HL-60/S4 (cell line): ENCODE data around the gene SDC1.

Source experiments
- in situ Hi-C: fragments of 300-500 bp; cut with MboI; formaldehyde crosslinking; loops from 2 replicates; pipeline ENCODE4 v1.14.3; 2022; ENCODE audit warnings: low sequenced_read_pairs

SDC1 gene

DNA sequence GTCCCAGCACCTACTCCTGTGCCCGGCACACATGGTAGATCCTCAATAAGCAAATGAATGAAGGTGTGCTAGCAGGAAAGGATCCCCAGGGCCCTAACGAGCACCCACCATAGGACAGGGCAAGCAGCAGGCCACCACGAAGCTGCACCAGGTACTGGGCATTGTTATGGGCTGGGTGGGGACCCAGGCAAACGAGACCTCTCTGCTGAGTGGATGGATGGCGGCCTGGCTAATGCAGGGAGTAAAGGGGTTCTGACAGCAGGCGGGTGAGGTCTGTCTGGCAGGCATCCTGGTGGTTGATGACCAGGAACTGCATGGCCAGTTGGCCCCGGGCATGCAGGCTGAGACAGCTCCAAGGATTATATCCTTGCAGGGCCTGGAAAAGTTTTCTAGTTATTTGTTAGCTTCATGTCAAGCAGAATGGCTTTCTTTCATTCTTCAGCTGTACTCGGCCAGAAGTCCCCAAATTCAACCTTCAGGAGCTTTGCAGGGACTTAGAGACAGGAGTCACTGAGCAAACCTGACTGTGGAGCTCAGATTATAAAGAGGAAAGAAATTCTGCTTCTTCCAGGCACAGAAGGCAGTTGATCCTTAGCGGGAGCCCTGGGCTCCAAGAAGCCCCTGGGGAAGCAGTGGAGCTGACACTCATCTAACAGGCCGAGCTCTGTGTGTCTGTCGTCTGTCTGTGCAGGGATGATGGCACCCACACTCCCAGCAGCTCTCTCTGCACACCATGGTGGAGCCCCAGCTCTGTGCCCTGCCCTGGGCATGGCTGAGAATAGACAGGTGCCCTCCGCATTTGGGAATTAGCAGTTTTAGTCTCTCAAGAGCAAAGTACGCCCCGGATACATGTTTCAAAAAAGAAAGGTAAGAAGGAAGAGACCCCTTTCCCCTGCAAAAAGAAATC lies 51.2 kb downstream of the SDC1 start:
- in situ Hi-C loops = no loop called here

DNA sequence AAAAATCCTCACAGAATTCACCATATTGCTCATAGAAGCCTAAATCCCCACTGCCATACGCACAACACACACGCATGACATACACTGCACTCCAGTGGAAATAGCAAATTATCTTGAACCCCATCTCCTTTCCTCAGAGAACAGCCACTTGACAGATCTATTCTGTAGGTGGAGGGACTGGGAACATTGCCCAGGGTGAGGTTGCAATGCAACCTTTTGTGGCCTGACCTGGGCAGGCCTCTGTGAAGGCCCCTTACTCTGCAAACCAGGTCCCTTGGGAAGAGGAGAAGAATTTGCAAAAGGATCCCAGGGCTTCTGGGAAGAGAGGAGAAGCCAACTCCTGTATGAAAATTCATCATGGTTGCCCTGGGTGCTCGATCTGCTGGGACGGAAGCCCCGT lies 51.9 kb downstream of the SDC1 start:
- in situ Hi-C loops = no loop called here

DNA sequence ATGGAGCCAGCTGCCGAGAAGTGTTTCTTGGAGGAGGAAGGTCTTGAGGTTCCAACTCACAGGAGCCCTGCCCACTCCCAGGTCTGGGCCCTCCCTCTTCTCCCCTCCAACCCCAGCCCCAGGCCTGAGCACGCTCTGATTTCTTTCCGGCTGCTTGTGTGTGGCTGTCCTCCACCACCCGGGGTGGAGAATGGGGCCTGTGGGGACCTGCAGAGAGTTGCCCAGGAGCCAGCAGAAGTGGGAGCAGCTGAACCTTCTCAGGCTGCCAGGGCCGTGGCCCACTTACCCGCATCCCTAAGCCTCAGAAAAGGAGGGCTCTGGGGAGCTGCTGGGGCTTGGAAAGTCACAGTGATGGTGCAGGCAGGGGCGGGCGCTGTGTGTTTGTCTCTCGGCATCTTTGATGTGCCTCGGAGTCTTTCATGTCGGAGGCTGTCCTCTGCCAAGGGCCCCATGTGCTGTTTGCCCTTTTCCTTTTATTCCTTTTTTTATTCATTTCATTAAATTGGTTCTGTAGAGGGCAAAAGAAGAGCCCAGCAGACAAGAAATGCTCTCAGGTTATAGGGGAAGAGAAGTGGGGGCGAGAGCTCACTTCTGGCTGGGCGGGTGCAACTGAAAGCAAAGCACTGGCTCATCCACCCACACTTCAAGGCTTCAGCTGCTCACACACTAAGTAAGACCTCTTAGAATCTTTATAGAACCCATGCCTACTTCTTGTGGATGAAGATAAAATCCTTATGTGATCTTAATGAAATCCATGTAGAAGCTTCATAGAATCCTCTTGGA lies 52.5 kb downstream of the SDC1 start:
- in situ Hi-C loops = no loop called here

DNA sequence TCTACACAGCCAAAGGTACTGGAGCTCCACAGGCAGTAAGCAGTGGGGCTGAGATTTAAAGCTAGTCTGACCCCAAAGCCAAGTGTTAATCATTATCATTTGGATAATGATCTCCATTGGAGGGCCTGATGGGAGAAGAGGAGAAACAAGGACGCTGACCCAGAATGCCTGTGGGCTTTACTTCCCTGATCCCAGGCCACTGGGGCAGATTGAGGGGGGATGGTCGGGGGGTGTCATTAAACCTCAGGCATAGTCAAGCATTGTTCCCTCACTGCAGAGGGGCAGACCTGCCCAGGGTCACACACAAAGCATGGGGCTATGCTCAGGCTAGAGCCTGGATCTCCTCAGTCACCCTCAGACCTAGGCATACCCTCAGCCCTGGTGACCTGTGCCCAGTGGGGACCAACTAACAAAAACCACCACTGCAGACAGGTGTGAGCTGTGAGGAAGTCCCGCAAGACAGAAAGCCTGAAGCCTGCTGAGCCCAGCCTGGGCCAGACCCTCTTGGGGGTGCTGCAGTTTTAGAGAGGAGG lies 53.4 kb downstream of the SDC1 start:
- in situ Hi-C loops = no loop called here

- in situ Hi-C loops = no loop called here
Measured at GRCh38 chr2:20170704-20171250, 54.2 kb downstream of the SDC1 start.

- in situ Hi-C loops = no loop called here
Measured at GRCh38 chr2:20169796-20170703, 54.9 kb downstream of the SDC1 start.

GRCh38 chr2:20168727-20169696 lies 55.9 kb downstream of the SDC1 start:
- in situ Hi-C loops = no loop called here

DNA sequence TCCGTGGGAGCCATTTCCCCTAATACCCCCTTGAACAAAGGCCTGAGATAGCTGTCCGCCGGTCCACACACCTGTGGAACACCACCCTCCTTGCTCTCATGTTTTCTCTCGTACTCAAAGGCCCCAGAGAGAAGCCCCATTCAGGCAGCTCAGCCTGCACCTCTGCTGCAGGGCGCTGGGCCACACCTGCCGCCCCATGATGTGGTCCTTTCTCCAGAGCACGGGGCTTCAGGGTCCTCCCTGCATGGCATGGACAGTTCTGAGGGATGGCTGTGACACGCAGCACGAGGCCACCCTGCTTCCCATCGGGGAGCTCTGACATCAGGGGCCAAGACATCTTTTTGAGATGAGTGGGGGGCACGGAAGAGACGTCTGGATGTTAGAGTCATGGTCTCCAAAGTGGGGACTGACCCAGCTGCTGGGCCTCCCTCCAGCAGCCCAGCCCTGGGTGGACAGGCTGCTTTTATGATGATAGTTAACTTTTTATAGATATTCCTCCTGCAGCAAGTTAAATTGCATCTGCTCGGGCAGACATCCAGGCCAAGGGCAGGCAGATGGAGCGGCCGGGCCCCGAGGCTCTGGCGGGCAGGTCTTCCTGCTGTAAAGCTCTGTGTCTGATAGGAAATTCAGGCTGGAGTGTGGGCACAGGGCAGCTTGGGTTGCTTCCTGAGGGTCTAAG lies 56.7 kb downstream of the SDC1 start:
- in situ Hi-C loops = no loop called here

- in situ Hi-C loops = no loop called here
Measured at GRCh38 chr2:20167356-20167755, 57.6 kb downstream of the SDC1 start.

- in situ Hi-C loops = no loop called here
Measured at GRCh38 chr2:20165677-20166509, 59.0 kb downstream of the SDC1 start.

DNA sequence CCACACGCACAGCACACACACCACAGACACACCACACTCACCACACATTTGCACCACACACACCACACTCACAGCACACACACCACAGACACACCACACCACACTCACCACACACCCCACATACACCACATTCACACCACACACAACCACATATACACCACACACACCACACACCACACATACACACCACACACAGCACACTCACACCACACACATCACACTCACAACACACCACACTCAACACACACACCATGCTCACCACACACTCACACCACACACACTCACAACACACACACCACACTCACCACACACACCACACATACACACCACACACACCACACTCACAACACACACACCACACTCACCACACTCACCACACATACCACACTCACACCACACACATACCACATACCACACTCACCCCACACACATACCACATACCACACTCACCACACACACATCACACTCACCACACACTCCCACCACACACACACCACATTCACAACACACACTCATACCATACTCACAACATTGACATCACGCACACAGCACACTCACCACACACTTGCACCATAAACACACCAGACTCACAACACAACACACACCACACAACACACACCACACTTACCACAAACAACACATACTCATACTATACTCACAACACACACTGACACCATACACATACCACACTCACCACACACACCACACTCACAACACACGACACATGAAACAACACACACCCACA lies 60.0 kb downstream of the SDC1 start:
- in situ Hi-C loops = no loop called here

DNA sequence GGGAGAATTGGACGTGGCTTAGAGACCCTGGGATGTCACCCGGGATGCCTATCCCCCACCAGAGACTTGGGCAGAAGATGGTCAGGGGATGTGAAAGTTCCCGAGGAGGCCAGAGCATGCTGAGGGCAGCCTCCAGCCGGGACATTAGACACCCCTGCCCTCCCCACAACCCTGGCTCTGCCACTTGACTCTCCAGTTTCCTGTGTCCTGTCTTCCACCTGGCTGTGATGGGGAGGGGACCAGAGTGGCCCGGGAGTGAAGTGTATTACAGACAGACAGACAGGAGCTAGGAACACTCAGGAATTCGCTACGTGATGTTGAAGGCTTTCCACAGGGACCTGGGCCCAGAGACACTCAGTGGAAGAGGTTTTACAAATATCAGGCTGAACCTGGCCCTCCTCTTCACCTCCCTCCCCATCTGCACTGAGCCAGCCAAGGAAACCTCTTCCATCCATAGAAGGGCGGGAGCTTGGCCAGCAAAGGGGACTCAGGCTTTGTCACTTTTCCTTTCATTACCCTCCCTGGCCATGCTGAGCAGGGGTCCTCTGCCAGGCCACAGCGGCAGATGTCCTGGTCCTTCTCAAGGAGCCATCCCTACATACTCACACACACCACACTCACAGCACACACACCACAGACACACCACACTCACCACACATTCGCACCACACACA lies 60.7 kb downstream of the SDC1 start:
- in situ Hi-C loops = no loop called here

DNA sequence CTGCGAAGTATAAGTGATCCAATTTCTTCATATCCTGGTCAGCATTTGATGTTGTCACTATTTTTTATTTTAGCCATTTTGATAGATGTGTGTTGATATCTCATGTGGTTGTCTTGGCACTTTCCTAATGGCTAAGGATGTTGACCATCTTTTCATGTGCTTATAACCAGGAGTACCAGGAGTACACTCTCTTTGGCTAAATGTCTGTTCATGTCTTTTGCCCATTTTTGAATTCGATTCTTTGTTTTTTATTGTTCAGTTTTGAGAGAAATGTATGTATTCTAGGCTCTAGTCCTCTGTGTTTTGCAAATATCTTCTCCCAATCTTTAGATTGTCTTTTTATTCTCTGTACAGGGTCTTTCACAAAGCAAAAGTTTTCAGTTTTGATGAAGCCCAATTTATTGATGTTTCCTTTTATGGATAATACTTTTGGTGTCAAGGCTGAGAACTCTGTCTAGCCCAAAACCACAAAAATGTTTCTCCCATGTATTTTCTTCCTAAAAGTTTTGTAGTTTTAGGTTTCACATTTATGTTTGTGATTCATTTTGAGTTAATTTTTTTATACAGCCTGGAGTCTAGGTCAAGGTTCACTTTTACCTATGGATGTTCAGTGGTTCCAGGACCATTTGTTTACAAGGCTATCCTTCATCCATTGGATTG lies 65.4 kb downstream of the SDC1 start:
- in situ Hi-C loops = no loop called here

DNA sequence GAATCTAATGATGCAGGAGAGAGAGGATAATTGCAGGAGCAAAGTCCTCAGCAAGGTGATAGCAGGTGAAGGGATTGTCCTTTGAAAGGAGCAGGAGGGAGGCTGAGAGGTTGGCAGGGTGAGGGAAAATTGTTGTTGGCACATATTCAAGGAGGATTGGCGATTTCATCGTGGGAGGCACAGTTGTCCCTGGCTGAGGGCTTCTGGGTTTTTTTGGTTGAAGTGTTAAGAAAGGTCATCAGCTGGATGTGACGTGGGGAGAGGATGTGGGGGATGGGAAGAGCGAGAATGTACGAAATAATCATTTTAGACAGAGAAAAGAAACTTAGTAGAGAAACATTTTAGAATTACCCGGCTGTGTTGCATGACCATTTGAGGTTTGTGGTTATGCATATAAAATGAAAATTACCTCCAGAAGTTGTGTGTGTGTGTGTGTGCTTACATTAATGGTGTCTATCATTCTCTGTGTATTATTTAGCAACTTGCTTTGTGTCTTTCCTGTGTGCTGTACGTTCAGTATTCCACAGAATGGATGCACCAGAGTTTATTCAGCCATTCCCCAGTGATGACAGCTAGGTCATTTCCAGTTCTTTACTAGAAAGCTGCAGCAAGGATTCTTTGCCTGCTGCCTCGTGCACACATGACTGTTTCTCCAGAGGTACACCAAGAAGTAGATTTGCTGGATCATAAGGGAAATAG lies 67.6 kb downstream of the SDC1 start:
- in situ Hi-C loops = no loop called here

DNA sequence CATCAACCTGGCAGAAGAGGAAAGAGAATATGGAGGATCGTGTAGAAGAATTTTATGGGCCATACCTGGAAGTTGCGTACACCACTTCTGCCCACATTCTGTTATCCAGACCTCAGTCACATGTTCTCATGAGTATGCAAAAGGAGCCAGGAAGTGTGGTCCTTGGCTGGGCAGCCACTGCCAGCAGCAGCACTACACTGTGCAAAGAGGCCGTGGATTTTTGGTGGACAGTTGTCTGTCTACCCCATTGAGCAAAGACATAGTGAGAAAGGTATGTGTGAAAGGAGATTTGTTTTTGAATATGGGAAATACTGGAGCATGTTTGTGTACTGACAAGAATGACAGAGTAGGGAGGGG lies 68.1 kb downstream of the SDC1 start:
- in situ Hi-C loops = no loop called here
